Measurements from ENCODE around the gene WDFY2.

Gene WDFY2

DNA sequence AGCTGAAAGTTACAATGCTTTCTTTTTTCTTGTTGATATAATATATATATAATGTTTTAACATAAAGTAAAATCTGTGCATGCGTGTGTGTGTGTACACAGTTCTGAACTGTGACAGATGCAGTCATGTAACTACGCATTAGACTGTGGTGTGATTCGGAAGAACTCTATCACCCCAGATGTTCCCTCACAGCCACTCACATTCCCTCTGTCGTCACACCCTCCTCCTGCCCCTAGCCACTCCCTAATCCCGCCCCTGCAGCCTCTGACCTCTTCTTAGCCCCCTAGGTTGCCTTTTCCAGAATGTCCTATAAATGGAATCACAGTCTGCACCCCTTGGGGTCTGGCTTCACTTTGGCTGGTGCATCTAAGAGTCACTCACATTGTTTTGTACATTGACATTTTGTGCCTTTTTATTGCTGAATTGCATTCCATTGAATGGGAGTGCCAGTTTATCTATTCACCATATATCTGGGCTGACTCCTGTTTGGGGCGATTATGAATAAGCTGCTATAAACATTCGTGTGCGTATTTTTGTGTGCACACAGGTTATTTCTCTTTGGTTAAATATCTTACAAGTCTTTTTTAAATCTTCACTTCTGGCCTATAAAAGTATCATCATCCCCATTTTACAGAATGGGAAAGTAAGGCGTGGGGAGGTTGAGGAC is 199.3 kb downstream of the WDFY2 start:
- Mint-ChIP-seq H3K4me1 (peaks cover 53% of the 10 kb centered on the region), H3K9me3 (no peaks in the 10 kb centered on the region), H3K4me3 (no peak overlapping the region), H3K27me3 (ENCODE audit: low read depth) (peaks cover 5% of the 10 kb centered on the region), H3K36me3 (ENCODE audit: low read depth) (no peaks in the 10 kb centered on the region), H3K27ac (no peak overlapping the region)
- TF ChIP-seq, protein P1, sequence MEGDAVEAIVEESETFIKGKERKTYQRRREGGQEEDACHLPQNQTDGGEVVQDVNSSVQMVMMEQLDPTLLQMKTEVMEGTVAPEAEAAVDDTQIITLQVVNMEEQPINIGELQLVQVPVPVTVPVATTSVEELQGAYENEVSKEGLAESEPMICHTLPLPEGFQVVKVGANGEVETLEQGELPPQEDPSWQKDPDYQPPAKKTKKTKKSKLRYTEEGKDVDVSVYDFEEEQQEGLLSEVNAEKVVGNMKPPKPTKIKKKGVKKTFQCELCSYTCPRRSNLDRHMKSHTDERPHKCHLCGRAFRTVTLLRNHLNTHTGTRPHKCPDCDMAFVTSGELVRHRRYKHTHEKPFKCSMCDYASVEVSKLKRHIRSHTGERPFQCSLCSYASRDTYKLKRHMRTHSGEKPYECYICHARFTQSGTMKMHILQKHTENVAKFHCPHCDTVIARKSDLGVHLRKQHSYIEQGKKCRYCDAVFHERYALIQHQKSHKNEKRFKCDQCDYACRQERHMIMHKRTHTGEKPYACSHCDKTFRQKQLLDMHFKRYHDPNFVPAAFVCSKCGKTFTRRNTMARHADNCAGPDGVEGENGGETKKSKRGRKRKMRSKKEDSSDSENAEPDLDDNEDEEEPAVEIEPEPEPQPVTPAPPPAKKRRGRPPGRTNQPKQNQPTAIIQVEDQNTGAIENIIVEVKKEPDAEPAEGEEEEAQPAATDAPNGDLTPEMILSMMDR (IDR thresholded peaks at IDR 0.05; ENCODE audit: unreplicated experiment in 3 of 3), result no peak

DNA sequence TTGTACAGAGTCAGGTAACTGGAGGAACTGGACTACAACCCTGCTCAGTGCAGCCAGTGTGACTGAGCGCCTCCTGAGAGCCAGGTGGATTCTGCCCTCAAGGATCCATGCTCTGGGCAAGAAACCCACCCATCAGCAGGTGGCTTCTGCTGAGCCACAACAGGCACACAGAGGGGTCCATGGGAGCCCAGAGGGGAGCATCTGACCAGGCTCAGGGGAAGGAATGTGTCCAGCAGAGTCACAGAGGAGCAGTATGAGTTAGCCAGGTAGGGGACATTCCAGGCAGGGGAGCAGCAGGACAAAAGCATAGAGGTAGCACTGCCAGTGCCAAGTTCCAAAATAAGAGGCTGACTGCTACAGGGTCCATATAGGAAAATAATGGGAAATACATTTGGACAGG is 199.8 kb downstream of the WDFY2 start:
- Mint-ChIP-seq H3K4me3 (no peak overlapping the region), H3K9me3 (no peaks in the 10 kb centered on the region), H3K36me3 (ENCODE audit: low read depth) (peaks cover 2% of the 10 kb centered on the region), H3K4me1 (peaks cover 52% of the 10 kb centered on the region), H3K27ac (no peak overlapping the region), H3K27me3 (ENCODE audit: low read depth) (peaks cover 5% of the 10 kb centered on the region)
- TF ChIP-seq, protein P1 (IDR thresholded peaks at IDR 0.05; ENCODE audit: unreplicated experiment in 3 of 3), result no peak

DNA sequence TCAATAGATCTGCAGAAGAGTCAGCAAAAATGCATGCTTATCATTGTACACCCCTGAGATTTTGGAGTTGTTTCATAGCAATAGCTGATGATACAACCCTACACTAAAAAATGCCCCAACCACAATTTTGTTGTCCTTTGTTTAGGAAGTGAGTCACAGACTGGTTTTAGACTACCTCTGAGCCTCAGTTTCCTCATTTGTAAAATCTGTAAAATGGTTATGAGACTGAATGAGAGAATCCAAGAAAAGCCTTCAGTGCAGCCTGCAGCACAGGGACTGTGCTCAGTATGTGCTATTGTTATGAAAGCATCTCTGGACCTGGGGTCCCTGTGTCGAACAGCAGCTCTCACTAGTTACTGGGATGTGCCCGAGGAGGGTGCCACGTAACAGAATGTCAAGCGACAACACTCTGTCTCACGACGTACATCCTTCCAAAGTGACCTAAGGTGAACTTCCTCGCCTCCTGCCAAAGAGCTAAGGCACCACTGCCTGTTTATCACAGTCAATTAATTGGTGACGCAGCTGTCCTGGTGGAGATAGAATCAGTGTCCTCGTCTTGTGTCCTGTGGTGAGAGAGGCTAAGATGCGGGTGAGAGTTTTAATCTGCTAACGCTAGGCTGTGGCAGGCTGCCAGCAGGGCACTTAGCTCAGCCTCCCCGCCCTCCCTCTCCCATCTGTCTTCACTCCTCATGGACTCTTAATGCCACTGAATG is 201.6 kb downstream of the WDFY2 start:
- H3K27me3 Mint-ChIP-seq (ENCODE audit: low read depth), result peaks cover 5% of the 10 kb centered on the region
- H3K4me3 Mint-ChIP-seq, result no peak overlapping the region
- H3K4me1 Mint-ChIP-seq, result peaks cover 46% of the 10 kb centered on the region
- peak overlapping the region; percentile 50 to 81 (median 71) for H3K27ac Mint-ChIP-seq
- no peaks in the 10 kb centered on the region for H3K9me3 Mint-ChIP-seq
- peaks cover 4% of the 10 kb centered on the region for H3K36me3 Mint-ChIP-seq (ENCODE audit: low read depth)
- TF ChIP-seq, protein P1 (IDR thresholded peaks at IDR 0.05; ENCODE audit: unreplicated experiment in 3 of 3), result no peak

DNA sequence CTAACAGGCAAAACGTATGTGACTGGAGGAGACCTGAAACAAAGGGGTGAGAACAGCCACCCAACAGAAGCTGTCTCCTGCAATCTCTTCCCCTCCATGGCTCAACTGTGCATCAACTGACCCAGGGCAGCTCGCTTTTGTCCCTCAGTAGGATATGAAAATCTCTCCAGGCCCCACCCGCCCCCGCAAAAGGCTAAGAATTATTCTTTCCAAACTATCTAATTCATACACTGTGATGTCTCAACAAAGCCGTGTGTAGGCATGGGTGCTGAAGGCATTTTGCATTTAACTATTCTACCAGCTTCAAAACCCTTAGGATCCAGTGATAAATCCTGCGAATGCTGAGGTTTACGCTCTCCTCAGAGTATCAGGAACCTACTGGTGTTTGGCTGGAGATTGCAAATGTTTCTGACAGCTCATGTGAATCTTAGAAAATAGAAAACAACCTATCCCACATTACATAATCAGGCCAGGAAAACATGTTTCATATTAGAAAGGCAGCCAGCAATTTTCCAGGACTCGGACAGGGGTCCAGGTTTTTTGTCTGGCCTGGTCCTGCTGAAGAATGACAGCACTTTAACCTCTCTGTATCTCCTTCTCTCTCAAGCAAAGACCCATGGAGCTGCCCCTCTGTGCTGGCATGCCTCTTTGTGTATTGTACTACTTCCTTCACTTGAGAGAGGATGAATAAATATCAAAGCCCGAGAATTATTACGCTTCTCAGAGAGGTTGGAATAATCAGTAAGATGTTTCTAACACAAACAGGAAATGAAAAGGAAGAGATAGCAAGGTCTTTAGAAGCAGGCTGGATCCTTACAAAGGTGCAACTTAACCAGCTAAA is 202.4 kb downstream of the WDFY2 start:
- TF ChIP-seq, protein P1 (IDR thresholded peaks at IDR 0.05; ENCODE audit: unreplicated experiment in 3 of 3), result no peak
- no peaks in the 10 kb centered on the region for H3K9me3 Mint-ChIP-seq
- H3K36me3 Mint-ChIP-seq (ENCODE audit: low read depth), result peaks cover 4% of the 10 kb centered on the region
- peak overlapping the region in 1 of 3 experiments; percentile 14 for H3K4me3 Mint-ChIP-seq
- H3K4me1 Mint-ChIP-seq, result peaks cover 38% of the 10 kb centered on the region
- H3K27me3 Mint-ChIP-seq (ENCODE audit: low read depth), result peaks cover under 1% of the 10 kb centered on the region
- H3K27ac Mint-ChIP-seq, result peak overlapping the region; percentile 50 to 81 (median 71)

DNA sequence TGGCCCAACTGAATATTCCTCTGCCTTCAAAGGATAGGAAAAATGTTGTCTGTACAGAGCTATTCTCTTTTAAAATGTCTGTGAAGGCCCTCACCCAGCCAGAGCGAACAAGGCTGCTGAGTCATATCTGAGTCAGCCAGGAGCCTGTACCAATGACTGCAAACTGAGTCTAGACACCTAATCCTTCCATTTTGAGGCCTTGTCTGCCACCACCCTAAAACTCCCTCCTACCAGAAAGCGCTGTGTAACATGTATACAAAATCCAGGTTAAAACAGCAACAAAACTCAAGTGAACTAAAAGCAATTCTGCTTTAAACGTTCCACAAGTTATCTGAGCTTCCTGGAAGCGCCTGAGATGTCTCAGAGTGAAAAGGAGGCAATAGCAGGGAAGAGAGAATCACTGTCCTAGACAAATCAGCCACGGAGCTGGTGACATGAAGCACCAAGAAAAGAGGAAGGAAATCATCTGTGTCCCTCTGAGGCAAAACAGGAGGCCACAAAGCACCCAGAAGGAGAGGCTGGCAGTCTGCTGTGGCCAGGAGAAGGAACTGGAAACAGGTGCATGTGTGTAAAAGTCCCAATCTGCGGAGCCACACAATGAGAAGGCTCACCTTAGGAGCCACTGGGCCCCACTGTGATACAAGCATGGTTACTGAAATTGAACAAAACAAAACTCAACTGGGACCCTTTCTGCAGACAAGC is 209.5 kb downstream of the WDFY2 start:
- Mint-ChIP-seq H3K4me1 (no peaks in the 10 kb centered on the region), H3K4me3 (no peak overlapping the region), H3K9me3 (no peaks in the 10 kb centered on the region)

More for the DNA sequence above, 209.5 kb downstream of the WDFY2 start:
- Mint-ChIP-seq H3K27me3 (ENCODE audit: low read depth) (peaks cover 5% of the 10 kb centered on the region), H3K36me3 (ENCODE audit: low read depth) (peaks cover 4% of the 10 kb centered on the region), H3K27ac (no peak overlapping the region)
- TF ChIP-seq, protein P1 (IDR thresholded peaks at IDR 0.05; ENCODE audit: unreplicated experiment in 3 of 3), result no peak

All from nephron (organoid).